CD4-positive, alpha-beta T cell (primary cell): ENCODE measurements around the gene SCN8A. TPM values are rescaled to one million over a fixed set of nuclear protein-coding genes. Genes with fewer than 3 reads are reported as not detected.

ENCODE experiments used
- ATAC-seq: fragments of 200-7000 bp; cut with Tn5 transposase; one replicate; pipeline ENCODE4 v1.10.0; 2022; ENCODE audit warnings: mild to moderate bottlenecking; ENCODE audit not compliant: poor library complexity
- CTCF ChIA-PET: fragments of 350-600 bp; sonication (Branson Sonifier 250); formaldehyde crosslinking; loops from one replicate; lab custom pipeline; 2021; ENCODE audit warnings: antibody characterized with exemption, inconsistent platforms; lab: Charles Lee
- POLR2A ChIA-PET: fragments of 350-600 bp; sonication (Branson Sonifier 250); formaldehyde crosslinking; loops from one replicate; lab custom pipeline; 2021; ENCODE audit warnings: antibody characterized with exemption, inconsistent platforms; lab: Charles Lee
- DNase-seq, 14 experiments: peaks; one replicate each; pipeline ENCODE4 v3.0.0-alpha.2; 2013 to 2020; ENCODE audit warnings: mixed read lengths in 2 of 14
- H3K27ac ChIP-seq, 2 donors: one replicate each; pipeline versions ENCODE4 v1.5.1 to v1.7.0; 2013; ENCODE audit warnings: low read length in 2 of 2, low read depth in 1 of 2, mild to moderate bottlenecking in 1 of 2
- H3K27me3 ChIP-seq, 2 experiments: 1 replicate in 1 of 2; 2 replicates in 1 of 2; pipeline versions ENCODE4 v1.6.1 to v1.7.0; 2013; ENCODE audit warnings: low read length in 2 of 2, control low read depth in 1 of 2, mild to moderate bottlenecking in 1 of 2, moderate library complexity in 1 of 2; ENCODE audit not compliant: insufficient read depth in 2 of 2, control insufficient read depth in 1 of 2
- H3K36me3 ChIP-seq: one replicate; pipeline ENCODE4 v1.6.1; 2013; ENCODE audit warnings: low read length, control low read depth; ENCODE audit not compliant: insufficient read depth
- H3K4me1 ChIP-seq: one replicate; pipeline ENCODE4 v1.6.1; 2013; ENCODE audit warnings: low read length, control low read depth; ENCODE audit not compliant: insufficient read depth
- H3K4me3 ChIP-seq: one replicate; pipeline ENCODE4 v1.5.1; 2013; ENCODE audit warnings: mild to moderate bottlenecking, low read length, moderate library complexity
- H3K9me3 ChIP-seq, 2 experiments: 1 replicate in 1 of 2; 2 replicates in 1 of 2; pipeline versions ENCODE4 v1.6.1 to v1.7.0; 2013; ENCODE audit warnings: low read length in 2 of 2, mild to moderate bottlenecking in 2 of 2, control low read depth in 1 of 2, moderate library complexity in 1 of 2; ENCODE audit not compliant: control insufficient read depth in 1 of 2, insufficient read depth in 1 of 2
- H3K27ac Mint-ChIP-seq: one replicate; pipeline ENCODE4 v1.8.0; 2020; ENCODE audit warnings: mixed read lengths
- H3K27me3 Mint-ChIP-seq: one replicate; pipeline ENCODE4 v1.8.0; 2021; ENCODE audit warnings: mixed read lengths
- H3K36me3 Mint-ChIP-seq: one replicate; pipeline ENCODE4 v1.8.0; 2021; ENCODE audit warnings: low read depth, mixed read lengths
- H3K4me1 Mint-ChIP-seq: one replicate; pipeline ENCODE4 v1.8.0; 2021; ENCODE audit warnings: low read depth, mixed read lengths
- H3K4me3 Mint-ChIP-seq: one replicate; pipeline ENCODE4 v1.8.0; 2020; ENCODE audit warnings: mild to moderate bottlenecking, mixed read lengths
- H3K9me3 Mint-ChIP-seq: one replicate; pipeline ENCODE4 v1.8.0; 2020; ENCODE audit warnings: mixed read lengths
- intact Hi-C, 2 experiments: fragments of 100-400 bp; cut with DNase I in 1 of 2; cut with micrococcal nuclease in 1 of 2; formaldehyde crosslinking; loops; one replicate each; pipeline versions ENCODE4 v1.15.1 to v1.9.0; 2023 to 2025; cut with DNase I, micrococcal nuclease
- total RNA-seq, 174 experiments: library from RNA in 2 of 174; stranded (reverse) in 2 of 174; gene quantifications; one replicate each; pipeline ENCODE4 v1.2.3 and lab custom pipeline; 2021 to 2026
- TF ChIP-seq, protein P1 (sequence below): fragments of 200-600 bp; IDR thresholded peaks from one replicate; pipeline ENCODE4 v1.8.0; 2022; ENCODE audit warnings: antibody characterized with exemption, mild to moderate bottlenecking

SCN8A gene
- total RNA-seq, 2 experiments from 2014 or later, result 0.14 to 0.36 TPM

DNA sequence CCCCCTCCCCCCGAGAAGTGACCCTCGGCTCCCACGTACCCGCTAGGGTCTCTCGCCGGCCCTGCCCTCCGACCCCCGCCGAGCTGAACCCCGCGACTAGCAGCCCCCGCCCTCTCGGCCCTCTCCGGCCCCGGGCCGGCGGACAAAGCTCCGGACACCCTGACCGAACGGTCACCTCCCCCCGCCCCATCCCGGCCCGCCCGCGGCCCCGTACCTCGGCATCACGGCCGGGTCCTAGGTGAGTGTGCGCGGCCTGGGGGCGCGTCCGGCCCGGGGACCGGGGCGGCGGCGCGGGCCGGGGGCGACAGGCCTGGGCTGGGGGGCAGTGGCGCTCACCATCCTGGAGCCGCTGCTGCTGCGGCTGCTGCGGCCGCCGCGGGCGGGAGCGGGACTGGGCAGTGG is 257.3 kb downstream of the SCN8A start, which contains the start of gene FIGNL2:
Gene FIGNL2 (minus strand): TSS at position 393 of the 402 bp plus-strand sequence. CDS start 26,305 bp downstream, outside the sequence.
- Mint-ChIP-seq H3K9me3 (no peaks in the 10 kb centered on the region), H3K27me3 (peaks cover 60% of the 10 kb centered on the region), H3K36me3 (no peaks in the 10 kb centered on the region), H3K4me3 (peak within 1 kb of the TSS; percentile 70), H3K27ac (no peak within 1 kb of the TSS), H3K4me1 (peaks cover 32% of the 10 kb centered on the region)
- no peak for ATAC-seq
- H3K27ac ChIP-seq, result no peak within 1 kb of the TSS
- ChIA-PET CTCF (no interaction called here), POLR2A (no interaction called here)
- intact Hi-C loops, result no loop called here
- H3K9me3 ChIP-seq, result peaks cover 0 to 14% of the 10 kb centered on the region in 2 experiments
- peak within 1 kb of the TSS; percentile 14 for H3K4me3 ChIP-seq
- DNase-seq, result no peak
- TF ChIP-seq, protein P1, sequence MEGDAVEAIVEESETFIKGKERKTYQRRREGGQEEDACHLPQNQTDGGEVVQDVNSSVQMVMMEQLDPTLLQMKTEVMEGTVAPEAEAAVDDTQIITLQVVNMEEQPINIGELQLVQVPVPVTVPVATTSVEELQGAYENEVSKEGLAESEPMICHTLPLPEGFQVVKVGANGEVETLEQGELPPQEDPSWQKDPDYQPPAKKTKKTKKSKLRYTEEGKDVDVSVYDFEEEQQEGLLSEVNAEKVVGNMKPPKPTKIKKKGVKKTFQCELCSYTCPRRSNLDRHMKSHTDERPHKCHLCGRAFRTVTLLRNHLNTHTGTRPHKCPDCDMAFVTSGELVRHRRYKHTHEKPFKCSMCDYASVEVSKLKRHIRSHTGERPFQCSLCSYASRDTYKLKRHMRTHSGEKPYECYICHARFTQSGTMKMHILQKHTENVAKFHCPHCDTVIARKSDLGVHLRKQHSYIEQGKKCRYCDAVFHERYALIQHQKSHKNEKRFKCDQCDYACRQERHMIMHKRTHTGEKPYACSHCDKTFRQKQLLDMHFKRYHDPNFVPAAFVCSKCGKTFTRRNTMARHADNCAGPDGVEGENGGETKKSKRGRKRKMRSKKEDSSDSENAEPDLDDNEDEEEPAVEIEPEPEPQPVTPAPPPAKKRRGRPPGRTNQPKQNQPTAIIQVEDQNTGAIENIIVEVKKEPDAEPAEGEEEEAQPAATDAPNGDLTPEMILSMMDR, result no peak
- peaks cover 36% of the 10 kb centered on the region for H3K4me1 ChIP-seq
- no peaks in the 10 kb centered on the region for H3K36me3 ChIP-seq
- peaks cover 34 to 48% of the 10 kb centered on the region in 2 experiments for H3K27me3 ChIP-seq

DNA sequence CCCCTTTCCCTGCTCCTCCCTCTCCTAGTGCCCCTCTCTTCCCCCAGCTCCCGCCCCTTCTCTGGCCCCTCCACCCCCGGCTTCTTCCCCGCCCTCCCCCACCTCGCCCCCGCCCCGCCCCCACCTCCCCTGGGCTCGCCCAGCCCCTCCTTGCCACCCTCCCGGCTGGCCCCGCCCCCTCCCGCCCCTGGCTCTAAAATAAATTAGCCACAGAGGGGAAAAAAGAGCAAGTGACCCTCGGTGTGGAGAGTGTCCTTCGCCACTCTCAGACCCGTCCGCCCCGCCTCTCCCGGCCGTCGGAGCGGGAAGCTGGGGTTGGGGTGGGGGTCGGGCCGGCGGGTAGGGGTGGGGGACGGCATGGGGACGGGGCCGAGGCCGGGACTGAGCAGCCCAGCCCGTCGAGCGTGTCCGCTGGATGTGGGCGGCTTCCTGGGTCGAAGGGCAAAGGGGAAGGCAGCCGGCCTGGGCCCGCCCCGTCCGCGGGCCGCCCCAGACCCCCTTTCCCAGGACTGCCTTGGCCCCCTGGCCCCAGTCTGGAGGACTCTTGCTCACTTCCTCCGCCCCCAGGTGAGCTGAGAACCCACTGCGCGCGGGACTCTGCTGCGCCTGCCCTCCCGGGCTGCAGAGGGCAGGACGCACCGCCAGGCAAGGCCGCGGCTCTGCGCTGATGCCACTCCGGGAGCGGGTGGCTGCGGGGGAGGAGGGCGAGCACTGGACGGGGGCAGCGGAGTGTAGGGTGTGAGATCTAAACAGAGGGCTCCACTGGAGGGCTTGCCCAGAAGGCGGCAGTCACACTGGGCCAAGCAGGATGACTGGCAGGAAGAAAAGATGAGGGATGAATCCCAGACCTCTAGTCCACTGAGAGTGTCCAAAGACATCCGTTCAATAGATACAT is 258.1 kb downstream of the SCN8A start:
- Histone ChIP-seq H3K4me1 (peaks cover 36% of the 10 kb centered on the region), H3K27ac (no peak overlapping the region), H3K27me3 (peaks cover 33 to 40% of the 10 kb centered on the region in 2 experiments), H3K36me3 (no peaks in the 10 kb centered on the region), H3K4me3 (no peak overlapping the region), H3K9me3 (peaks cover 0 to 14% of the 10 kb centered on the region in 2 experiments)
- Mint-ChIP-seq H3K4me1 (peaks cover 32% of the 10 kb centered on the region), H3K36me3 (no peaks in the 10 kb centered on the region), H3K27ac (no peak overlapping the region), H3K27me3 (peaks cover 53% of the 10 kb centered on the region), H3K9me3 (no peaks in the 10 kb centered on the region), H3K4me3 (peak overlapping the region; percentile 20)
- intact Hi-C loops, result no loop called here
- CTCF ChIA-PET, result no interaction called here
- DNase-seq (no peak), ATAC-seq (no peak)
- TF ChIP-seq, protein P1, result no peak
- POLR2A ChIA-PET, result no interaction called here

DNA sequence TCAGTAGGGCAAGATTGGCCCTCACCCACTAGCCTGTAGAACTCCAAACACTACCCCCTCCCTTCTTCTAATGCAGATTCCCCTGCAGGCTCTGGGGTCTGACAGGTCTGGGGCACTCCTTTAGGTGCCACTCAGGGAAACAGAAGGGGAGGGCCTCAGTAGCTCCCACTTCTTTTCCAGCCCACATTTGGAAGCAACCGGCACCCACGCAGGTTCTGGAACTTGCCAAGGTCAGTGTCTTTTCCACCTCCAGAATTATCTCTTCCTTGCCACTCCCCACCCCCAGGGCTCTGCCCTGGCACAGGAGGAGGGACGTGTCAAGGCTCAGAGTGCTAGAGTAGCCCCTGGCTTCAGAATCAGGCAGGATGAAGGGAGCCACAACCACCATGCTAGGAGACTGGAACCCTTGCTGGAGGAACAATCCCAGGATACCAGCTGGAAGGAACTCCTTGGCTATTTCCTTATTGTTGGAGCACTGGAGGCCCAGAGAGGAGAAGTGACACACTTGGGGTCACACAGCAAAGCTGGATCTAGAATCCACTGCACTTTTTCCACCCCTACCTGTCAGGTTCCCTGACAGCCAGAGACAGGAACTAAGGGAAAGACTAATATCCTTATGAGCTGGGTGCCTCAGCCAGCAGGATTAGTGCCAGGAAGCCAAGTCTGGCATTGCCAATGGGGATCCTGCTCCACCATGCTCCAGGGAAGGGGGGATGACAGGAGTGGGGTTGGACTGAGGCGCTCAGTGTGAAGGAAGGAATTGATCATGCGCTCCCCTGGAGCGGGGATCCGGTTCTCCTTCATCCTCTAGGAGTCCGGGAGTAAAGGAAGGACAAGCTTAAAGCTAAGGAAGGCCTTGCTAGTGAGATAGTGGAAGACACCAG is 259.3 kb downstream of the SCN8A start:
- H3K9me3 Mint-ChIP-seq, result no peaks in the 10 kb centered on the region
- no peaks in the 10 kb centered on the region for H3K36me3 Mint-ChIP-seq
- no peak overlapping the region for H3K4me3 ChIP-seq
- H3K27me3 Mint-ChIP-seq, result peaks cover 40% of the 10 kb centered on the region
- peaks cover 0 to 14% of the 10 kb centered on the region in 2 experiments for H3K9me3 ChIP-seq
- ATAC-seq (no peak), DNase-seq (no peak)
- TF ChIP-seq, protein P1, result no peak
- intact Hi-C loops, result no loop called here
- CTCF ChIA-PET, result no interaction called here
- no peak overlapping the region for H3K4me3 Mint-ChIP-seq
- H3K4me1 ChIP-seq, result peaks cover 36% of the 10 kb centered on the region
- POLR2A ChIA-PET, result no interaction called here
- no peak overlapping the region for H3K27ac Mint-ChIP-seq
- H3K27me3 ChIP-seq, result peaks cover 21 to 28% of the 10 kb centered on the region in 2 experiments
- no peak overlapping the region for H3K27ac ChIP-seq
- no peaks in the 10 kb centered on the region for H3K36me3 ChIP-seq
- H3K4me1 Mint-ChIP-seq, result peaks cover 32% of the 10 kb centered on the region
